GM18951 (cell line): ENCODE results near the gene EPHB2.
"Not testable (repeated sequence)": the region's sequence is repeated elsewhere in the genome, so short reads cannot be mapped to it uniquely, and the experiment has no call there.

ENCODE experiments used
- POLR2A ChIP-seq: IDR thresholded peaks from 4 replicates; pipeline ENCODE4 v1.6.1; 2011; ENCODE audit warnings: mild to moderate bottlenecking; ENCODE audit not compliant: insufficient read length, insufficient read depth; ENCODE audit errors: extremely low read depth
- in situ Hi-C: fragments of 300-500 bp; cut with MboI; formaldehyde crosslinking; loops from one replicate; pipeline ENCODE4 v1.12.0; 2022; ENCODE audit warnings: low sequenced_read_pairs, mixed read lengths, inconsistent platforms; ENCODE audit not compliant: unreplicated experiment

EPHB2 gene

GRCh38 chr1:22920026-22920733, 209.5 kb downstream of the EPHB2 start:
- TF ChIP-seq POLR2A: no peak
- in situ Hi-C loops: no loop called here

GRCh38 chr1:22920734-22921451, 210.3 kb downstream of the EPHB2 start:
- no peak for TF ChIP-seq POLR2A
- in situ Hi-C loops: no loop called here

- no peak for TF ChIP-seq POLR2A
- in situ Hi-C loops: no loop called here
Observed at GRCh38 chr1:22921452-22922126, 210.9 kb downstream of the EPHB2 start.

- TF ChIP-seq POLR2A: no peak
- in situ Hi-C loops: no loop called here
Observed at GRCh38 chr1:22922640-22923039, 212.0 kb downstream of the EPHB2 start.

- in situ Hi-C loops: no loop called here
- no peak for TF ChIP-seq POLR2A
Observed at GRCh38 chr1:22925111-22925510, 214.5 kb downstream of the EPHB2 start.

GRCh38 chr1:22930240-22930912, 219.7 kb downstream of the EPHB2 start:
- in situ Hi-C loops: no loop called here
- no peak for TF ChIP-seq POLR2A

GRCh38 chr1:22932803-22933470, 222.3 kb downstream of the EPHB2 start:
- TF ChIP-seq POLR2A: no peak
- in situ Hi-C loops: no loop called here

GRCh38 chr1:22935433-22935832, 224.8 kb downstream of the EPHB2 start:
- in situ Hi-C loops: no loop called here
- no peak for TF ChIP-seq POLR2A

- in situ Hi-C loops: no loop called here
- no peak for TF ChIP-seq POLR2A
Observed at GRCh38 chr1:22936681-22937080, 226.0 kb downstream of the EPHB2 start.

GRCh38 chr1:22941257-22941656, 230.6 kb downstream of the EPHB2 start:
- no peak for TF ChIP-seq POLR2A
- in situ Hi-C loops: no loop called here

GRCh38 chr1:22944346-22945055, 233.9 kb downstream of the EPHB2 start:
- in situ Hi-C loops: no loop called here
- TF ChIP-seq POLR2A: no peak

GRCh38 chr1:22945171-22945570, 234.5 kb downstream of the EPHB2 start:
- in situ Hi-C loops: not testable (repeated sequence)
